Astrocyte of the cerebellum (primary cell): ENCODE results near the gene MROH8.

Experiments used
- DNase-seq: peaks from one replicate; pipeline ENCODE4 v3.0.0-alpha.2; 2011; ENCODE audit warnings: low read depth
- H3K4me3 ChIP-seq: 2 replicates; pipeline ENCODE4 v1.5.1; 2011; ENCODE audit warnings: mild to moderate bottlenecking, low read depth, low read length, moderate library complexity
- in situ Hi-C: cut with HindIII; loops from 2 replicates; pipeline ENCODE4 v1.10.0; 2017; ENCODE audit warnings: low sequenced_read_pairs
- TF ChIP-seq, protein P1 (sequence below): IDR thresholded peaks from 2 replicates; pipeline ENCODE4 v1.5.1; 2012; ENCODE audit warnings: low read length, low read depth, moderate library complexity, mild to moderate bottlenecking; ENCODE audit errors: missing control alignments

Gene MROH8

DNA sequence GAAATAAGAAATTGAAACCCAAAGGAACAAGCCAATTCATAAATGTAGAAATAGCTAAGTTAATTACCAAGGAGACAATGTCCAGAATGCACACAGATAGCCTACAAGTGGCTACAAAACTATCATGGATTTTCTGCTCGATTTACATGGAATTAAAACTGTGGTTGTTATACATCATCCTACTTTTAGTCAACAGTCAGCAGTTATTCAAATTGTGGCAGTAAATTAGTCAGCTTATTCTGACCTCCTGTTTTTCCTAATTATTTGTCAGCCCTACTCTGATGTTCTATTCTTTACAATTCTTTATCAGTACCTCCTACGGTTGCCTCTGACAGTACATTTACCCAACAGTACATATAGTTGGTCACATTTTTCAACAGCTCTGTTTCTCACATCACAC is 113.2 kb downstream of the MROH8 start:
- in situ Hi-C loops = no loop called here
- no peak for DNase-seq
- TF ChIP-seq, protein P1, sequence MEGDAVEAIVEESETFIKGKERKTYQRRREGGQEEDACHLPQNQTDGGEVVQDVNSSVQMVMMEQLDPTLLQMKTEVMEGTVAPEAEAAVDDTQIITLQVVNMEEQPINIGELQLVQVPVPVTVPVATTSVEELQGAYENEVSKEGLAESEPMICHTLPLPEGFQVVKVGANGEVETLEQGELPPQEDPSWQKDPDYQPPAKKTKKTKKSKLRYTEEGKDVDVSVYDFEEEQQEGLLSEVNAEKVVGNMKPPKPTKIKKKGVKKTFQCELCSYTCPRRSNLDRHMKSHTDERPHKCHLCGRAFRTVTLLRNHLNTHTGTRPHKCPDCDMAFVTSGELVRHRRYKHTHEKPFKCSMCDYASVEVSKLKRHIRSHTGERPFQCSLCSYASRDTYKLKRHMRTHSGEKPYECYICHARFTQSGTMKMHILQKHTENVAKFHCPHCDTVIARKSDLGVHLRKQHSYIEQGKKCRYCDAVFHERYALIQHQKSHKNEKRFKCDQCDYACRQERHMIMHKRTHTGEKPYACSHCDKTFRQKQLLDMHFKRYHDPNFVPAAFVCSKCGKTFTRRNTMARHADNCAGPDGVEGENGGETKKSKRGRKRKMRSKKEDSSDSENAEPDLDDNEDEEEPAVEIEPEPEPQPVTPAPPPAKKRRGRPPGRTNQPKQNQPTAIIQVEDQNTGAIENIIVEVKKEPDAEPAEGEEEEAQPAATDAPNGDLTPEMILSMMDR = no peak
- no peak overlapping the region for H3K4me3 ChIP-seq

DNA sequence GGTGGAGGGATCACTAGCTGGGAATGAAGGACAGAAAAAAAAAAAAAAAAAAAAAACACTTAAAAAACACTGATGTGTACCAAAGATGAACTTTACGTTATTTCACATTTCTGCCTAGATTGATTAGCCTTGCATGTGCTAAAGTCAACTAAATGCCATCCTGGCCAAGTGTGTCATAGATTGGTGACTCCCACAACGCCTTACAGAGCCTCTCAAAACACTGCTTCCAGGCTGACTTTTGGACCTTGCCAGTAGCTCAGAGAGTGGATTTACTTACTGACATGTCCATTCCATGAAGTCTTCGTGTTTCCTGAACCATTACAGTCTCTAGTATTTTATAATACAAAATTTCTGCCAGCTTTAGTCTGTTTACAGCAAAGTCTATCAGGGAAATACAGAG is 124.1 kb downstream of the MROH8 start:
- no peak for DNase-seq
- H3K4me3 ChIP-seq = no peak overlapping the region
- in situ Hi-C loops = no loop called here
- TF ChIP-seq, protein P1 = no peak

DNA sequence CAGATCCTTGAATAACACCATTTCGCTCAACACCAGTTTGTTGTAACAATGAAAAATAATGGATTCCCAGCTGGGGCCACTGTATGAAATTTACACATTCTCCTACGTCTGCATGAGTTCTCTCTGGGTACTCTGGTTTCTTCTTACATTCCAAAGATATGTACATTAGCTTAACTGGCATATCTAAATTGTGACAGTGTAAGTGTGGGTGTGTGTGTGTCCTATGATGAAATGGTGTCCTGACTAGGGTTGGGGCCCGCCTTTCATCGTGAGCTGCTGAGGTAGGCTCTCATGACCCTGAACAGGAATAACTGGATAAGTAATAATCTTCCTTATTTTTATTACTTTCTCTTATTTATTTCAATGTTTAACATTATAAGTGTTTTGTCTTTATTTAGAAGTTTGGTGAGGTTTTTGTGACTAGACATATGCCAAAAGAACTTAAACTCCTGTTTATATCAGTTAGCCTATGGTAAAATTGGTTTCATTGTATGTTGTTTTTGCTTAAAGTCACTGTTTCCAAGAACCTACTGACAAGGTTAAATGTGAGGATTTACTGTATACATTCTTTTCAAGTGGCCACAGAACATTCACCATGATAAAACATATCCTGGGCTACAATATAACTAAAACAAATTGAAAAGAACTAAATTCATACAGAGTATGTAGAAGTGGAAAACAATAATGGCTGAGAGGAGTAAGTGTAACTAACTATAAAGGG is 126.0 kb downstream of the MROH8 start:
- no peak for DNase-seq
- in situ Hi-C loops = no loop called here
- no peak overlapping the region for H3K4me3 ChIP-seq
- TF ChIP-seq, protein P1 = no peak
